ENCODE results near the gene ARID4B. TPM values are rescaled to one million over a fixed set of nuclear protein-coding genes. Genes with fewer than 3 reads are reported as not detected.

ARID4B gene
- total RNA-seq, 4 donors from 2014 or later: 27.0 to 172 (median 70.8) TPM

DNA sequence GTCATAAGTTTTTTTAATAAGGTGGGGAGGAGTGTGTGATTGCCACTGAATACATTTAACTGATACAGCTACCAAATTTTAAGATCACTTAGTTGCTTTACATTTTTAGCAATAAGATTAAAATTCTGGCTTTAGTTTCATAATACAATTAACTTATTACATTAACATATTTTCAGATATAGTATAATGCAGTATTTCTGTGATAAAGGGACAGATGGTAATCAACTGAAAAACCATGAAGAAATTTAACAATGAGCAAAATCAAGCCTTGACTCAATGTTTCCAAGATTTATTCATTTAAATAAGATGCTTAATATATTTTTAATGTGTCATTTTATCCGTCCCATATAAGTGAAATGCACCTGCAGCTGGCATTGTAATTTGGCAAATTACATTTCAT lies 203.3 kb downstream of the ARID4B start:
- H3K4me1 ChIP-seq: peaks cover 0 to 17% (median 5%) of the 10 kb centered on the region in 4 donors
- no peak overlapping the region for H3K4me3 ChIP-seq
- H3K36me3 ChIP-seq: peaks cover 0 to 23% (median 0%) of the 10 kb centered on the region in 3 donors
- no peaks in the 10 kb centered on the region for H3K9me3 ChIP-seq
- TF ChIP-seq POLR2A (IDR thresholded peaks at IDR 0.05) (no peak), CTCF (IDR thresholded peaks at IDR 0.05) (no peak)
- DNase-seq: no peak
- H3K27ac ChIP-seq: no peak overlapping the region
- H3K27me3 ChIP-seq: no peaks in the 10 kb centered on the region

DNA sequence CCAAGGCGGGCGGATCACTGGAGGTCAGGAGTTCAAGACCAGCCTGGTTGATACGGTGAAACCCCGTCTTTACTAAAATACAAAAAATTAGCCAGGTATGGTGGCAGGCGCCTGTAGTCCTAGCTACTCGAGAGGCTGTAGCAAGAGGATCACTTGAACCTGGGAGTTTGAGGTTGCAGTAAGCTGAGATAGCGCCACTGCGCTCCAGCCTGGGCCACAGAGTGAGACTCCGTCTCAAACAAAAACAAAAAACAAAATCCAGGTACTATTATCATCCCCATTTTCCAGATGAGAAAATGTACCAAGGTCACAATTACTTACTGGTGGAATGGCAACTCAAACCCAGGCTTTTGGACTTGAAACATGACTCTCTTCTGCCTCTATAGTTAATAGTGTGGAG lies 203.9 kb downstream of the ARID4B start:
- peaks cover 0 to 17% (median 5%) of the 10 kb centered on the region in 4 donors for H3K4me1 ChIP-seq

GRCh38 chr1:235122348-235122747 lies 205.6 kb downstream of the ARID4B start:
- H3K36me3 ChIP-seq: peaks cover 0 to 46% (median 0%) of the 10 kb centered on the region in 3 donors
- H3K9me3 ChIP-seq: no peaks in the 10 kb centered on the region
- H3K27me3 ChIP-seq: no peaks in the 10 kb centered on the region
- no peak overlapping the region for H3K4me3 ChIP-seq
- DNase-seq: no peak
- TF ChIP-seq POLR2A (IDR thresholded peaks at IDR 0.05): no peak
- TF ChIP-seq CTCF (IDR thresholded peaks at IDR 0.05): no peak
- H3K27ac ChIP-seq: no peak overlapping the region
- peaks cover 0 to 17% (median 4%) of the 10 kb centered on the region in 4 donors for H3K4me1 ChIP-seq

More for the DNA sequence above, 203.9 kb downstream of the ARID4B start:
- no peak for DNase-seq
- Histone ChIP-seq H3K36me3 (peaks cover 0 to 28% (median 0%) of the 10 kb centered on the region in 3 donors), H3K9me3 (no peaks in the 10 kb centered on the region), H3K4me3 (no peak overlapping the region), H3K27ac (no peak overlapping the region), H3K27me3 (no peaks in the 10 kb centered on the region)
- TF ChIP-seq POLR2A (IDR thresholded peaks at IDR 0.05): no peak
- TF ChIP-seq CTCF (IDR thresholded peaks at IDR 0.05): no peak

Small RNAs within 50 kb of the gene (small RNA-seq; reads per million reads assigned to genes)
- gene AL391994.1: 0 reads per million in 2 donors
- 0 reads per million in 2 donors for gene MIR4753
- 1.3 to 4.7 reads per million in 2 donors for gene SNORA14B

Other genes with a start within 250 kb of the ARID4B start
- gene TOMM20, start 199.3 kb downstream of the ARID4B start, total RNA-seq: 10 to 100 TPM; 38.0 to 44.3 (median 42.8) TPM
- 100 to 1,000 TPM in 1 of 4 donors, 10 to 100 TPM in 3; 21.5 to 110 (median 33.1) TPM for gene RBM34, start 166.9 kb downstream of the ARID4B start, total RNA-seq
- gene GGPS1, start 391 bp upstream of the ARID4B start, total RNA-seq: 10 to 100 TPM; 12.3 to 23.1 (median 18.5) TPM
- gene TBCE, start 39.2 kb upstream of the ARID4B start, total RNA-seq: 10 to 100 TPM; 17.6 to 58.6 (median 36.4) TPM
- gene B3GALNT2, start 176.3 kb upstream of the ARID4B start, total RNA-seq: 10 to 100 TPM; 13.2 to 53.1 (median 32.7) TPM

Measured in Peyer's patch (tissue), 4 donors.